ENCODE data around the gene STEAP1B.

Gene STEAP1B

GRCh38 chr7:22395222-22395621, 104.8 kb downstream of the STEAP1B start:
- no peak overlapping the region for H3K4me3 ChIP-seq (ENCODE audit: low read depth, low read length)
- DNase-seq (ENCODE audit: low read depth), result no peak
- TF ChIP-seq CTCF (IDR thresholded peaks at IDR 0.05; ENCODE audit: insufficient read depth, low read depth, low read length, missing control alignments), result no peak

- H3K4me3 ChIP-seq (ENCODE audit: low read depth, low read length), result no peak overlapping the region
- no peak for TF ChIP-seq CTCF (IDR thresholded peaks at IDR 0.05; ENCODE audit: insufficient read depth, low read depth, low read length, missing control alignments)
- no peak for DNase-seq (ENCODE audit: low read depth)
Measured at GRCh38 chr7:22394739-22395138, 105.2 kb downstream of the STEAP1B start.

- no peak for TF ChIP-seq CTCF (IDR thresholded peaks at IDR 0.05; ENCODE audit: insufficient read depth, low read depth, low read length, missing control alignments)
- DNase-seq (ENCODE audit: low read depth), result no peak
- no peak overlapping the region for H3K4me3 ChIP-seq (ENCODE audit: low read depth, low read length)
Measured at GRCh38 chr7:22393913-22394729, 105.9 kb downstream of the STEAP1B start.

- H3K4me3 ChIP-seq (ENCODE audit: low read depth, low read length), result no peak overlapping the region
- TF ChIP-seq CTCF (IDR thresholded peaks at IDR 0.05; ENCODE audit: insufficient read depth, low read depth, low read length, missing control alignments), result no peak
- DNase-seq (ENCODE audit: low read depth), result no peak
Measured at GRCh38 chr7:22390516-22390915, 109.5 kb downstream of the STEAP1B start.

GRCh38 chr7:22389892-22390291, 110.1 kb downstream of the STEAP1B start:
- no peak for DNase-seq (ENCODE audit: low read depth)
- TF ChIP-seq CTCF (IDR thresholded peaks at IDR 0.05; ENCODE audit: insufficient read depth, low read depth, low read length, missing control alignments), result no peak
- no peak overlapping the region for H3K4me3 ChIP-seq (ENCODE audit: low read depth, low read length)

- DNase-seq (ENCODE audit: low read depth), result no peak
- TF ChIP-seq CTCF (IDR thresholded peaks at IDR 0.05; ENCODE audit: insufficient read depth, low read depth, low read length, missing control alignments), result no peak
- H3K4me3 ChIP-seq (ENCODE audit: low read depth, low read length), result no peak overlapping the region
Measured at GRCh38 chr7:22387583-22387982, 112.4 kb downstream of the STEAP1B start.

- no peak for TF ChIP-seq CTCF (IDR thresholded peaks at IDR 0.05; ENCODE audit: insufficient read depth, low read depth, low read length, missing control alignments)
- no peak overlapping the region for H3K4me3 ChIP-seq (ENCODE audit: low read depth, low read length)
- DNase-seq (ENCODE audit: low read depth), result peak; percentile 62
Measured at GRCh38 chr7:22386865-22387264, 113.1 kb downstream of the STEAP1B start.
